LNCAP (cell line): ENCODE results near the gene ZFPM1.

ENCODE experiments used
- TF ChIP-seq, protein P1 (sequence below): fragments of 450-650 bp; IDR thresholded peaks from 2 replicates; pipeline ENCODE4 v1.5.1; 2017; ENCODE audit warnings: mild to moderate bottlenecking

Gene ZFPM1

DNA sequence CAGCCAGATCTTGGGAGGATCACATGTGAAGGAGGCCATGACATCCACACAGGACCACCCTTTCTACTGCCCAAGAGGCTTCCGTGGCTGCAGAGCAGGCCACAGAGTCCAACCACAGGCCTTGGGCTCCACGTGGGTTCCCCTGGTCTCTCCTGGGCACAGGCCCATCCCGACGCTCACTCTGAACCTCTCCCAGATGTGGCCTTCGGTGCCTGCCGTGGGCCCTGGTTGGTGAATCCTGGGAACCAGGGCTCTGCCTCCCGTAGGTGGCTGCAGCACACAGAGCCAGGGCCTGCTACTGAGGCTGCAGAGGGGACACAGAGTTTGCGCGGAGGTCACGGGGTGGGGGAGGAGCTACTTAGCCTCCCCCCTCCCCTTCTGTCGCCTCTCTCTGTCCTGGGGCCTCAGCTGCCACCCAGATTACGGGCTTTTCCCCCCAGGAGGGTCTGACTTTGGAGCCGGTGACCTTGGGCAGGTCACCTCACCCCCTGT is 55.3 kb downstream of the ZFPM1 start:
- TF ChIP-seq, protein P1, sequence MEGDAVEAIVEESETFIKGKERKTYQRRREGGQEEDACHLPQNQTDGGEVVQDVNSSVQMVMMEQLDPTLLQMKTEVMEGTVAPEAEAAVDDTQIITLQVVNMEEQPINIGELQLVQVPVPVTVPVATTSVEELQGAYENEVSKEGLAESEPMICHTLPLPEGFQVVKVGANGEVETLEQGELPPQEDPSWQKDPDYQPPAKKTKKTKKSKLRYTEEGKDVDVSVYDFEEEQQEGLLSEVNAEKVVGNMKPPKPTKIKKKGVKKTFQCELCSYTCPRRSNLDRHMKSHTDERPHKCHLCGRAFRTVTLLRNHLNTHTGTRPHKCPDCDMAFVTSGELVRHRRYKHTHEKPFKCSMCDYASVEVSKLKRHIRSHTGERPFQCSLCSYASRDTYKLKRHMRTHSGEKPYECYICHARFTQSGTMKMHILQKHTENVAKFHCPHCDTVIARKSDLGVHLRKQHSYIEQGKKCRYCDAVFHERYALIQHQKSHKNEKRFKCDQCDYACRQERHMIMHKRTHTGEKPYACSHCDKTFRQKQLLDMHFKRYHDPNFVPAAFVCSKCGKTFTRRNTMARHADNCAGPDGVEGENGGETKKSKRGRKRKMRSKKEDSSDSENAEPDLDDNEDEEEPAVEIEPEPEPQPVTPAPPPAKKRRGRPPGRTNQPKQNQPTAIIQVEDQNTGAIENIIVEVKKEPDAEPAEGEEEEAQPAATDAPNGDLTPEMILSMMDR: no peak

DNA sequence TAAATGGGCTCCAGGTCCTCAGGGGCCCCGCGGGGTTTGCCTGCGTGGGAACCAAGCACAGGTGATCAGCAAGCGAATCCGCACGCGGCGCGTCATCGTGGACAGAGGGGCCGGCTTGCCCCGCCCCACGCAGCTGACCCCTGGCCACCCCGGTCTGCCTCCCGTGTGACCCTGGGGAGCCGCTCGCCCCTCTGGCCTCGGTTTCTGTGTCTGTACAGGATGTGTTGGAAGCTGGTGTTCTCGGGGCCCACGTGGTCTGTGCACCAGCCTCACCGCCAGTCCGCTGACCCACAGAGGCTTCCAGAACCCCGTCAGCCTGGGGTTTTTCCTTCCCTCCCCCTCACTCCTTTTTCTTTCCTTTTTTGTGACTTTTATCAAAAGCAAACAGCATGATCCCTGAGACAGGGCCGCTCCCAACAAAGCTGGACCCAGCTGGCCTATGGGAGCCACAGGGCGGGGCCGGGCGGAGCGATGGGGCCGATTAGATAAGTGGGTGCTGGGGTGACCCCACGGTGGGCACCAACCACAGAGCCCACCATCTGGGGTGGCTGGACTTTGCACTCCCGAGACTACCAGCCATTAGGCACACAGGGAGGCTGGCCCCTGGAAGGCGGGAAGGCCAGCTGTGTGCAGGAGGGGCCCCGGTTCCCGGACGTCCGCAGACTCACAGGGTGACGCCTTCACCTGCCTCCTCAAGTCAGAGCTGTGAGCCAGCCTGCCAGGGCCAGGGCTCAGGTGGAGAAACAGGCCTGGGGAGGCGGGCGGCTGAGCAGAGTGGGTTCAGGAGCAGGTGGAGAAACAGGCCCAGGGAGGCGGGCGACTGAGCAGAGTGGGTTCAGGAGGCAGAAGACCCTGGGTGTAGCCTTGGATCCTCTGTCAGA is 56.0 kb downstream of the ZFPM1 start:
- TF ChIP-seq, protein P1: no peak

DNA sequence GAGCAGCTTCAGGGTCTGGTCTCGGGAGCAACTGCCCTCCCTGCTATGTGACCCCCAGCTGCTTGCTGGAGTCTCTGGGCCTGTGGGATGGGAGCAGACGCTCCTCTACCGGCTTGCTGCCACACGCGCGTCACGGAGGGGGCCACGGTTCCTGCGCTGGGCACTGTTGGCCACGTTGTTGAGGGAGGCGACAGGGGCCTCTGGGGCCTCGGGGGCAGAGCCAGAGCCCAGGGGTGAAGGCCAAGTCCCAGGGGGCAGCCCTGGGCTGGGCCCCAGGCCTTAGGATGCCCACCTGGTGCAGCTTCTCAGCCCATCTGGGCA is 56.6 kb downstream of the ZFPM1 start:
- TF ChIP-seq, protein P1: no peak

DNA sequence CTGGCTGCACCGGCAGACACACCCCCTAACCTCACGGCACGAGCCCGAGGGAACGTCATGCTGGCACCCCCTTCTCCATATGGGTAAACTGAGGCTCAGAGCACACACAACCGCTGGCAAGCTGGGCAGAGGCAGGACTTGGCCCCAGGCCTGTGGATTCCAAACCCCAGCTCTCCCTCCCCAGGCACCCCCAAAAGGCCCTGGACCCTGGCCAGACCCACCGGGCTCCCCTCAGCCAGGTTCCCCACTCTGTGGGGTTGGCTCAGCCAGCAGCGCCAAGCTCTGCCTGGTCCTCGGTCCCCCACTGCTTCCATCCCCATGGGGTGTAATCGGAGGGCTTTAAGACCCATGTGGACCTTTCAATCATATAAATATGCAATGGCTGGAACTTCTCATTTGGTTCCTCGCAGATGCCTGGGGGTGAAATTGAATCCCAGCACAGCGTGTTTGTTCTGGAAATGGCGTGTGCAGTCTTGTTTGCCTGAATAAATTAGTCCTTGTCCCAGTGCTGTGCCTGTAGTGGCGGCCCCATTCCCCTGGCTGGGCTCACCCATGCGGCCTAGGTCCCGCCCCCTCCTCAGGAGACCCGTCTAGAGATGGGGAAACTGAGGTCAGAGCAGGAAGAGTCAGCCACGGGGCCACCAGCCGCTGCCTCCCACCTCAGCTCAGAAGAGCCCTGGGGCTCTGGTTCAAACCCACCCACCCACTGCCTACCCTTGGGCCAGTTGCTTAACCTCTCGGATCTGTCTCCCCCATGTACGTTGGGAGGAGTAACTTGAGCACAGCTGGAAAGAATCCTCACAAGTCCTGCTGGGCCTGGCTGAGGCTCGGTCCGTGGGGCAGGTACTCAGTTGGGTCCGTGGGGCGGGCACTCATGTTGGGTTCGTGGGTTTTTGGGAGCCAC is 57.3 kb downstream of the ZFPM1 start:
- TF ChIP-seq, protein P1: no peak

DNA sequence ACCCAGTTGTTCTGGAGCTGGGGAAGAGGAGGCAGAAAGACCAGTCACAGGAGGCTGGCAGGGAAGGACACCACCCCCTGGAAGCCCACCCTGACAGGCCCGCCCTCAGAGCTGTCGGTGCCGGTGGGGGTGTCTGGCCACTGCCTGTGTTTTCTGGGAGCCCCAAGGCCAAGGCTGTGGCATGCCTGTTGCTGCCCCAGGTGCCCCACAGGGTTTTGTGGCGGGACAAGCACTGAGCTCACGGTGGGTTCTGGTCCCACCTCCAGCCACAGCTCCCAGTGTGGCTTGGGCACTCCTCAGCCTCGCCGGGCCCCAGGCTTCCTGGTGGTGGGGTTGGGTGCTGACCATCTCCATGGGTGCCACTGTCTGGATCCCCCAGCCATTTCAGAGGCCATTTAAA is 58.0 kb downstream of the ZFPM1 start:
- TF ChIP-seq, protein P1: no peak

DNA sequence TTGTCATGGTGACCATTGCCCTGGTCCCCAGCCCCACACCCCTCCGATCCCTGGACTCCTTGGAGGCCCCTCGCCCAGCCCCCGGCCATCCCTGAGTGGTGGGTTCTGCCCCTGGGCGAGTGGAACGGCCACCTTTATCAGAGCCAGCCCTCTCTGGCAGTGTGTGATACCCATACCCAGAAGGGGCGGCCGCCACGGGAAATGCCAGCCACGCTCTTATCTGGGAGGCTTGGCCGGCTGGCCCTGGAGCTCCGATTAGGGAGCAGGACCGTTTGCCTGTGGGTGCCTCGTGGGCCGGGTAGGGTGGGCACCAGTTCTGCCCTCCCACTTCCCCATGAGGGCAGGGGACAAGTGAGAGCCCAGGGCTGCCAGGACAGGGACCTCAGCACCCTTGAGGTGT is 58.8 kb downstream of the ZFPM1 start:
- TF ChIP-seq, protein P1: no peak

DNA sequence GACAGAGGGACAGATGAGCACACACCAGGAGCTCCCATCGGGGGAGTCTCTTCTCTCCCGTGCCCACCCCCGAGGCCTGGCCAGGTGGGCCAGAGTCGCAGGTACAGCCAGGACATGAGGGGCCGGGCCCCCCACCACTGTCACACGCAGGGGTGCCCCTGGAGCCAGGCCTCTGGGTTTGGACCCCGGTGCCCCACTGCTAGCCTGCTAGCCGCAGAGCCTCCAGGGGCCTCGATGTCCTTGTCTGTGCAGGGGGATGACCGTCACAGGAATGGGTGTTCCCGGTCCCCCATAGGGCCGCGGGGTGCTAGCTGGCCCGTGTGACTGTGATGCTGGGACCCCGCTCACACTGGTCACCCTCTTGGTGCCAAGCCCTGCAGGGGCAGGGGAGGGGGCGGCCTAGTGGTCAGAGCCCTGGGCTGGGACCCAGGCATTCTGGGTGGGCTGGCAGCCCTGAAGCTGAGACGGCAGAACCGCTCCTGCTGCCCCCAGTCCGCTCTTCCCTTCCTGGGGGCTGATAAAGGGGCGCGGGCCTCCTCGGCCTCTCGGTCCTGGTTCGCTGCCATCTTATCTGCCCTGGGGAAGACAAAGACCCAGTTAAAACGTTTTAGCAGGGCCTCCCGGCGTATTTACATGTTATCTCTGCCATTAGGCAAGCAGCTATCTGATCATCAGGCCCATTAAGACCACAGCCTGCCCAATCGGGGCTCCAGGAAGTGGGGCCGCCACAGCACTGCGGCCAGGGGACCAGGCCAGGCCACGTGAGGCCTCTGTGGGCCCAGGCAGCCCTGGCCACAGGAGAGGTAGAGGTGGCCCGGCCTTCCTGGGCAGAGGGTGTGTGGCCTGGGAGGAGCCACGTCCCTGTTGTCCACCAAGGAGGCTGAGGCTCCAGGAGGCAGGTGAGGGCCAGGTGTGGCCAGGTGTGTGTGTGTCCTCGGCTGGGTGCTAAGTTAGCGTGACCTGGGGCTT is 59.9 kb downstream of the ZFPM1 start:
- TF ChIP-seq, protein P1: no peak
